ENCODE data around the gene IGF1R.

The IGF1R gene

DNA sequence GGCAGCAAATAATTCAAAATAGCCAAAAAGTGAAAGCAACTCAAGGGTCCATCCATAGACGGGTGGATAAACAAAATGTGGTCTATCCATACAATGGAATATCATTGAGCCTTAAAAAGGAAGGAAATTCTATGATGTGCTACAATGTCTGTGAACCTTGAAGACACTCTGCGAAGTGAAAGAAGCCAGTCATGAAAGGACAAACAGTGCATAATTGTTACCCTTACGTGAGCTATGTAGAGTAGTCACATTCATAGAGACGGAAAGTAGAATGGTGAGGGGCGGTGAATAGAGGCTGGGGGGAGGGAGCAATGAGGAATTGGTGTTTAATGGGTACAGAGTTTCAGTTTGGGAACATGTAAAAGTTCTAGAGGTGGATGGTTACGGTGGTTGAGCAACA lies 18.1 kb downstream of the IGF1R start:
- no peak for DNase-seq (ENCODE audit: low read depth)
- H3K4me3 ChIP-seq (ENCODE audit: low read length) = no peak overlapping the region
- TF ChIP-seq, protein P1, sequence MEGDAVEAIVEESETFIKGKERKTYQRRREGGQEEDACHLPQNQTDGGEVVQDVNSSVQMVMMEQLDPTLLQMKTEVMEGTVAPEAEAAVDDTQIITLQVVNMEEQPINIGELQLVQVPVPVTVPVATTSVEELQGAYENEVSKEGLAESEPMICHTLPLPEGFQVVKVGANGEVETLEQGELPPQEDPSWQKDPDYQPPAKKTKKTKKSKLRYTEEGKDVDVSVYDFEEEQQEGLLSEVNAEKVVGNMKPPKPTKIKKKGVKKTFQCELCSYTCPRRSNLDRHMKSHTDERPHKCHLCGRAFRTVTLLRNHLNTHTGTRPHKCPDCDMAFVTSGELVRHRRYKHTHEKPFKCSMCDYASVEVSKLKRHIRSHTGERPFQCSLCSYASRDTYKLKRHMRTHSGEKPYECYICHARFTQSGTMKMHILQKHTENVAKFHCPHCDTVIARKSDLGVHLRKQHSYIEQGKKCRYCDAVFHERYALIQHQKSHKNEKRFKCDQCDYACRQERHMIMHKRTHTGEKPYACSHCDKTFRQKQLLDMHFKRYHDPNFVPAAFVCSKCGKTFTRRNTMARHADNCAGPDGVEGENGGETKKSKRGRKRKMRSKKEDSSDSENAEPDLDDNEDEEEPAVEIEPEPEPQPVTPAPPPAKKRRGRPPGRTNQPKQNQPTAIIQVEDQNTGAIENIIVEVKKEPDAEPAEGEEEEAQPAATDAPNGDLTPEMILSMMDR (conservative IDR thresholded peaks at IDR 0.05; ENCODE audit: low read depth, low read length) = no peak

- no peak overlapping the region for H3K4me3 ChIP-seq (ENCODE audit: low read length)
- no peak for DNase-seq (ENCODE audit: low read depth)
- TF ChIP-seq, protein P1 (conservative IDR thresholded peaks at IDR 0.05; ENCODE audit: low read depth, low read length) = no peak
These were observed 18.5 kb downstream of the IGF1R start for GRCh38 chr15:98666841-98667240.

- no peak for DNase-seq (ENCODE audit: low read depth)
- TF ChIP-seq, protein P1 (conservative IDR thresholded peaks at IDR 0.05; ENCODE audit: low read depth, low read length) = no peak
- no peak overlapping the region for H3K4me3 ChIP-seq (ENCODE audit: low read length)
These were observed 19.3 kb downstream of the IGF1R start for GRCh38 chr15:98667521-98668179.

DNA sequence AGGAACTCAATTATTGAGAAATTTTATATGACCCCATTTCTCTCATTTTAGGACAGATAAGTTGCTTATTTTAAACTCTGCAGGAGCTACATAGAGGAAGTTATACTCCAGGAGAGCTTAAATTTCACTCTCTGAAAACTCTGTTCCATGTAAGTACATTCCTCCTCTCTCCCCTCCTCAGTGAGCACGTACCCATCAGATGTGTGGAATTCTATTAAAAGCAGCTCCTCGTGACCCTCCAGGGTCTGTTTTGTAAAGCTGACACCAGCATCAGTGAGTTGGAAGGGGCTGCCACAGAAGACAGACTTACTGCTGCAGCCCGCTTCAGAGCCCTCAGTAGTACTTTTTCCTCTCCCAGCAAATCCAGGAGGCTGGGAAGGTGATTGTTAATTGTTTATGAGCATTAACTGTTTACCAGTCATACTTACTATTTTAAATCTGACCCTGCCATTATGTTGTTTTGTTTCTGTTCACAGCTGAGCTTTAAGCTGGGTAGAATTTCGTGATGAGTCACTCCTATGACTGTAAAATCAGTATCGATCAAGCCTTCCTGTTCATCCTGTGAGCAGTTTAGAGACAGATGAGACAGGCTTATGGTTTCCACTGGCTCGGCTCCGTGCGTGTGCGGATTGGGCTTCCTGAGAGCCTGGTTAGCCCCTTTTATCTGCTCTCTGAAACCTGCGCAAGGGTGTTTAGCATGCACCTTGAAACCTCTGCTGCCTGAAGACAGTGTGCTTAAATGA lies 20.4 kb downstream of the IGF1R start:
- TF ChIP-seq, protein P1 (conservative IDR thresholded peaks at IDR 0.05; ENCODE audit: low read depth, low read length) = no peak
- no peak overlapping the region for H3K4me3 ChIP-seq (ENCODE audit: low read length)
- DNase-seq (ENCODE audit: low read depth) = peak; percentile 61

GRCh38 chr15:98669638-98670037 lies 21.3 kb downstream of the IGF1R start:
- no peak overlapping the region for H3K4me3 ChIP-seq (ENCODE audit: low read length)
- TF ChIP-seq, protein P1 (conservative IDR thresholded peaks at IDR 0.05; ENCODE audit: low read depth, low read length) = no peak
- DNase-seq (ENCODE audit: low read depth) = no peak

- DNase-seq (ENCODE audit: low read depth) = peak; percentile 61
- H3K4me3 ChIP-seq (ENCODE audit: low read length) = peak overlapping the region; percentile 13
- TF ChIP-seq, protein P1 (conservative IDR thresholded peaks at IDR 0.05; ENCODE audit: low read depth, low read length) = no peak
These were observed 23.0 kb downstream of the IGF1R start for GRCh38 chr15:98671060-98672008.
